PFSK-1 (cell line): ENCODE results near the gene TSBP1.

ENCODE experiments used
- POLR2AphosphoS5 ChIP-seq: IDR thresholded peaks from 2 replicates; pipeline ENCODE4 v1.6.1; 2012; ENCODE audit warnings: low read depth, mild to moderate bottlenecking, control low read depth, low read length, moderate library complexity
- SIN3A ChIP-seq: IDR thresholded peaks from 2 replicates; pipeline ENCODE4 v1.6.1; 2012; ENCODE audit warnings: mild to moderate bottlenecking, low read length, moderate library complexity, borderline replicate concordance; ENCODE audit not compliant: insufficient read depth
- TAF1 ChIP-seq: IDR thresholded peaks from 2 replicates; pipeline ENCODE4 v1.6.1; 2012; ENCODE audit warnings: low read length, control low read depth, borderline replicate concordance; ENCODE audit not compliant: insufficient read depth
- TF ChIP-seq, protein P1 (sequence below), 2 experiments: IDR thresholded peaks; 2 replicates each; pipeline versions ENCODE4 v1.6.1 to v1.8.0; 2011 to 2012; ENCODE audit warnings: low read depth in 2 of 2, low read length in 2 of 2, control low read depth in 1 of 2, inconsistent platforms in 1 of 2, mild to moderate bottlenecking in 1 of 2, moderate library complexity in 1 of 2; ENCODE audit not compliant: insufficient read depth in 1 of 2

DNA sequence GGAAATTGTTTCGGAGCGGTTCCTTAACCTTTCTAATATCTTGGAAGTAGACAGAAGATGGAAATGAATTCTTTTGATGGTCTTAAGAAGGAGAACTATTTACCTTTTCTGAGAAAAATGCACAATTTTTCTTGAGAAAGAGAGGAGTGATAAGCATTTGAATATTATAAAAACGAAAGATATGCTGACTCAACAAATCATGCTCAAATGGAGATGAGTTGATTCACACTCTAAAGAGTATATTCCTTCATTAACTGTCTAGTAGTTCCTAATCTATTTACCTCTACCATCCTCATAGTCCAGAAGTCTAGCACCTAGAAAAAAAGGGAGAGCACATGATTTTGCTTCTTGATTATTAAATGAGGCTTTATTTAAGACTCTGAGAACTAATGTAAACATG lies 4.1 kb downstream of the TSBP1 start:
- TF ChIP-seq TAF1, result no peak
- TF ChIP-seq, protein P1, sequence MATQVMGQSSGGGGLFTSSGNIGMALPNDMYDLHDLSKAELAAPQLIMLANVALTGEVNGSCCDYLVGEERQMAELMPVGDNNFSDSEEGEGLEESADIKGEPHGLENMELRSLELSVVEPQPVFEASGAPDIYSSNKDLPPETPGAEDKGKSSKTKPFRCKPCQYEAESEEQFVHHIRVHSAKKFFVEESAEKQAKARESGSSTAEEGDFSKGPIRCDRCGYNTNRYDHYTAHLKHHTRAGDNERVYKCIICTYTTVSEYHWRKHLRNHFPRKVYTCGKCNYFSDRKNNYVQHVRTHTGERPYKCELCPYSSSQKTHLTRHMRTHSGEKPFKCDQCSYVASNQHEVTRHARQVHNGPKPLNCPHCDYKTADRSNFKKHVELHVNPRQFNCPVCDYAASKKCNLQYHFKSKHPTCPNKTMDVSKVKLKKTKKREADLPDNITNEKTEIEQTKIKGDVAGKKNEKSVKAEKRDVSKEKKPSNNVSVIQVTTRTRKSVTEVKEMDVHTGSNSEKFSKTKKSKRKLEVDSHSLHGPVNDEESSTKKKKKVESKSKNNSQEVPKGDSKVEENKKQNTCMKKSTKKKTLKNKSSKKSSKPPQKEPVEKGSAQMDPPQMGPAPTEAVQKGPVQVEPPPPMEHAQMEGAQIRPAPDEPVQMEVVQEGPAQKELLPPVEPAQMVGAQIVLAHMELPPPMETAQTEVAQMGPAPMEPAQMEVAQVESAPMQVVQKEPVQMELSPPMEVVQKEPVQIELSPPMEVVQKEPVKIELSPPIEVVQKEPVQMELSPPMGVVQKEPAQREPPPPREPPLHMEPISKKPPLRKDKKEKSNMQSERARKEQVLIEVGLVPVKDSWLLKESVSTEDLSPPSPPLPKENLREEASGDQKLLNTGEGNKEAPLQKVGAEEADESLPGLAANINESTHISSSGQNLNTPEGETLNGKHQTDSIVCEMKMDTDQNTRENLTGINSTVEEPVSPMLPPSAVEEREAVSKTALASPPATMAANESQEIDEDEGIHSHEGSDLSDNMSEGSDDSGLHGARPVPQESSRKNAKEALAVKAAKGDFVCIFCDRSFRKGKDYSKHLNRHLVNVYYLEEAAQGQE (IDR thresholded peaks at IDR 0.05; ENCODE audit: insufficient read depth in 1 of 2, low read depth in 2 of 2, low read length in 2 of 2), result no peak
- TF ChIP-seq SIN3A, result no peak
- no peak for TF ChIP-seq POLR2AphosphoS5
